Measurements from ENCODE around the gene ALDH3B1. TPM values are rescaled to one million over a fixed set of nuclear protein-coding genes. Genes with fewer than 3 reads are reported as not detected.

ALDH3B1 gene
- total RNA-seq, 1 experiment from 2014 or later: 28.1 TPM

- peak overlapping the region; percentile 96 for H3K4me2 ChIP-seq (ENCODE audit: low read length)
- H3K27ac ChIP-seq (ENCODE audit: low read length): peak overlapping the region; percentile 7; the same call in 1 of the 2 replicates
- no peaks in the 10 kb centered on the region for H3F3A ChIP-seq (ENCODE audit: low read length, unreplicated experiment)
- H2AFZ ChIP-seq (ENCODE audit: low read length): peak overlapping the region; percentile 74
- peak overlapping the region; percentile 84 for H3K9ac ChIP-seq (ENCODE audit: low read length)
- peaks cover 42% of the 10 kb centered on the region for H3K79me2 ChIP-seq (ENCODE audit: low read length)
- peaks cover 11% of the 10 kb centered on the region for H3K36me3 ChIP-seq (ENCODE audit: low read depth, low read length)
- ChIA-PET CTCF (no interaction called here), POLR2A (ENCODE audit: unreplicated experiment) (no interaction called here)
- H3K27me3 ChIP-seq (ENCODE audit: low read length): no peaks in the 10 kb centered on the region
- no peaks in the 10 kb centered on the region for H4K20me1 ChIP-seq (ENCODE audit: low read length)
- H3K4me3 ChIP-seq (ENCODE audit: low read length): peak overlapping the region; percentile 78
- TF ChIP-seq CTCF (conservative IDR thresholded peaks at IDR 0.05; ENCODE audit: low read depth, low read length): no peak
- TF ChIP-seq EZH2 (IDR thresholded peaks at IDR 0.05; ENCODE audit: low read length, unreplicated experiment): no peak
- no peak for TF ChIP-seq EZH2phosphoT487 (IDR thresholded peaks at IDR 0.05; ENCODE audit: borderline replicate concordance, low read length)
- no peaks in the 10 kb centered on the region for H3K9me3 ChIP-seq (ENCODE audit: low read length)
- BruUV-seq (replicated peaks): TSS peak; percentile 87
- ATAC-seq (peak; percentile 18), DNase-seq (no peak)
- H3K9me2 ChIP-seq (replicated peaks; ENCODE audit: low read length): no peaks in the 10 kb centered on the region
- intact Hi-C loops (cut with micrococcal nuclease): loop anchor here (5.0 kb wide), 1 partner anchor 84 kb away; the partner anchor contains the start of gene CHKA
- peaks cover 26% of the 10 kb centered on the region for H3K4me1 ChIP-seq (ENCODE audit: insufficient read depth, low read length)
Measured at GRCh38 chr11:68038226-68038717, 28.1 kb downstream of the ALDH3B1 start.

GRCh38 chr11:68038718-68039525 lies 28.8 kb downstream of the ALDH3B1 start, which contains the start of gene TCIRG1:
TSS of gene TCIRG1 (plus strand) at chr11:68039025. CDS start at chr11:68041272, 2,247 bp downstream.
- no TSS peak for BruUV-seq (replicated peaks)
- H3K4me1 ChIP-seq (ENCODE audit: insufficient read depth, low read length): peaks cover 26% of the 10 kb centered on the region
- no peaks in the 10 kb centered on the region for H3F3A ChIP-seq (ENCODE audit: low read length, unreplicated experiment)
- H3K4me3 ChIP-seq (ENCODE audit: low read length): peak within 1 kb of the TSS; percentile 78
- intact Hi-C loops (cut with micrococcal nuclease): loop anchor here (5.0 kb wide), 1 partner anchor 83 kb away; the partner anchor contains the start of gene CHKA
- DNase-seq (peak; percentile 89), ATAC-seq (peak; percentile 79)
- CTCF ChIA-PET: no interaction called here
- TF ChIP-seq EZH2phosphoT487 (IDR thresholded peaks at IDR 0.05; ENCODE audit: borderline replicate concordance, low read length): no peak
- TF ChIP-seq CTCF (conservative IDR thresholded peaks at IDR 0.05; ENCODE audit: low read depth, low read length): no peak
- TF ChIP-seq EZH2 (IDR thresholded peaks at IDR 0.05; ENCODE audit: low read length, unreplicated experiment): no peak
- POLR2A ChIA-PET (ENCODE audit: unreplicated experiment): no interaction called here
- peak within 1 kb of the TSS; percentile 96 for H3K4me2 ChIP-seq (ENCODE audit: low read length)
- H2AFZ ChIP-seq (ENCODE audit: low read length): peak within 1 kb of the TSS; percentile 74
- H3K36me3 ChIP-seq (ENCODE audit: low read depth, low read length): peaks cover 8% of the 10 kb centered on the region
- H3K9me3 ChIP-seq (ENCODE audit: low read length): no peaks in the 10 kb centered on the region
- peak within 1 kb of the TSS; percentile 56 for H3K27ac ChIP-seq (ENCODE audit: low read length)
- H3K9ac ChIP-seq (ENCODE audit: low read length): peak within 1 kb of the TSS; percentile 84
- no peaks in the 10 kb centered on the region for H3K27me3 ChIP-seq (ENCODE audit: low read length)
- peaks cover 40% of the 10 kb centered on the region for H3K79me2 ChIP-seq (ENCODE audit: low read length)
- no peaks in the 10 kb centered on the region for H3K9me2 ChIP-seq (replicated peaks; ENCODE audit: low read length)
- no peaks in the 10 kb centered on the region for H4K20me1 ChIP-seq (ENCODE audit: low read length)

Data from PC-3 (cell line).